ENCODE results near the gene TSSK6.
"Not testable (repeated sequence)": the region's sequence is repeated elsewhere in the genome, so short reads cannot be mapped to it uniquely, and the experiment has no call there.

Gene TSSK6

GRCh38 chr19:19487077-19487949 lies 28.0 kb downstream of the TSSK6 start:
- DNase-seq (ENCODE audit: low spot score), result no peak

DNA sequence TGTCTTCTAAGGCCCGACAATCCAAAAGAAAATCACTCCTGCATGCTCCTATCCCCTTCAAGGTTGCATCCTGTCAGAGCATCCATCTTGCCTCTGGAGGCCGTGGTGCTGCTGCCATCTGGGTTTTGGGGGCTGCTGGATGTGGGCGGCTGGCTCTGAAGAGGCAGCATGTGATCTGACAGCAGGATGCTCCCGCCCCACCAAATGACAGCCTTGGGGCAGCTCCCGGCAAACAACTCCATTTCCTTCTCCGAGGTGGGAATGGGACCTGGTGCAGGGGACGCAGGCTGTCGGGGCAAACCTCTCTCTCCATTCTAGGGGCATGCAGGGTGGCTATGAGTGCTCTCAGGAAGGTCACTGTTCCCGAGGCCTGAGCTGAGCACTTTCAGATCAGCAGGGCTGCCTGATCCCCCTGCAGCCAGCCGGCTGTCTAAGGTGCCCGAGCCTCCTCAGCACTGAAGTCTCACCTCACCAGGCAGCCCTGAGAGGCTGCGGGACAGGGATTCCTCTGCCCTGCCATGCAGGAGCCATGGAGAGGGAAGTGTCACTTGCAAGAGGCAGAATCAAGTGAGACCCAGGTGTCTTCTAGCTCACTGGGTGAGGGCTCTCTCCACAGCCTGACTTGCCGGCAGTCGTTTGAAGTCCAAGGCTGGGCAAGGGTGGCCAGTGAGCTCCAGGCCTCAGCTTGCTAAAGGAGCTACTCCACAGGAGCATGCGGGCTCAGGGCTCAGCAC lies 28.8 kb downstream of the TSSK6 start:
- DNase-seq (ENCODE audit: low spot score), result no peak

GRCh38 chr19:19485998-19486290 lies 29.4 kb downstream of the TSSK6 start:
- DNase-seq (ENCODE audit: low spot score), result no peak

DNA sequence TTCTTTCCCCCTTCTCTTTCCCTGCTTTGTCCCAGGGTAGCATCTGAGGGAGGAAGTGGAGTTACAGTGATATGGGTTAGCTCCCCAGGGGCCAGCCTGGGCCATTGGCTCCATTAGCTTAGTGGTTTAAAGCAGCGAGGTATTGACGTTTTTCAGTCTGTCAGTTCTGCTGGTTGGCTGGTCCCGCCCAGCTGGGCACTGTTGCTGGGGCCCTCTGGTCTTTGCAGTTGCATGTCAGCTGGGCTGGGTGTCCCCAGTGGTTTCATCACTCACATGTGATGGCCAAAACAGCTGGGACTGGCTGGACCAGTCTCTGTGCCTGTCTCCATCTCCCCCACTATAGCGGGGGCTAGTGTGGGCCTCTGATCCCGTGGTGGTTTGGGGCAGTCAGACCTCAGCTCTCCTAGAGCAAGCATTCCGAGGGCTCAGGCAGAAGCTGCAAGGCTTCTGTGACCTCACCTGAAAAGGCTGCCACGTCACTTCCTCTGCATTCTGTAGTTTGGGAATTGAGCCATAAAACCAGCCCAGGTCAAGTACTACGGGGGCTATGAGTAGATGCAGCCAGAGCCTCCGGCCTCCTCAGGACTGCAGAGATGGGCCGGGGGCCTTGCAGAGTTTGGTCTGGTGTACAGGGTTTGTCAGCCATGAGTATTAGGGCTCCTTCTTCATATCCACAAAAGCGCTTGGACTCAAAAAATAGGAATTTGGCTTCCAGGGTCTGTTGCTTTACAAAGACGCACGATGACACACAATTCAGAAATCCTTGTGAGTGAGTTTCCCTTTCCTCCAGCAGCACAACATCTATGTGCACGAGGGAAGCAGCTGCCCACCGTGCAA lies 30.0 kb downstream of the TSSK6 start:
- DNase-seq (ENCODE audit: low spot score), result no peak

DNA sequence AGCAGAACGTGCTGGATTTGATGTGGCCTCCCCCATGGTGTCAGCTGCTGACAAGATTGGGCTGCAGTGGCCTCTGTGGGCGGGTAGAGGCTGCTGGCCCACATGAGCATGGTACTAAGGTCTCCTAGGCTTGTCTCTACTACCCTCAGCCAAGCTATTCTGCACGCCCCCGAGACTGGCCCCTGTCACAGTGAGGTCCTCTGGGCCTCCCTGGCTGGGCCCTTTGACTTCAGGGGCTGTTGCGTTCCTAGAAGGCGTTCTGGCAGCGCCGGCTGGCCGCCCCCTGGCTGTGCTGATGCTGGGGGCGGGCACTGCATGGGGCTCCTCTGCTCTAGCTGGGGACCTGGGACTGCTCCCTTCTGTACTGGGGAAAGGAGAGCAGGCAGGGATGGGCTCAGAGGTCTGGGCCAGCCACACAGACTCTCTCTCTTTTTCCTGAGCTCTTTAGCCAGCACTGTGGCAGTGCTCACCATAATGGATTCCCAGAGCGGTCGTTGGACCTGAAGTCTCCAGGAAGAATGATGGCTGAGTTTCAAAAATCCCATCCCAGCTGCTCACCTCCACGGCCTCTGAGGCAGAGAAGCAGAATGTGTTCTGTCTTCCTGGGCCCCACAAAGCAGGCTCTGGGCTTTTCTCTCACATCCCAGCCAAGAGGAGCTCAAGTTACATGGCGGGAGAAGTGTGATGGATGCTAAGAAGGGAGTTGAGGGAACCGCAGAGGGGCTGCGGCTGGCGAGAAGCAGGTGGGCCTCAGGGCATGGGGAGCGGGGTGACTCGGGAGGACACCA lies 32.3 kb downstream of the TSSK6 start:
- no peak for DNase-seq (ENCODE audit: low spot score)

DNA sequence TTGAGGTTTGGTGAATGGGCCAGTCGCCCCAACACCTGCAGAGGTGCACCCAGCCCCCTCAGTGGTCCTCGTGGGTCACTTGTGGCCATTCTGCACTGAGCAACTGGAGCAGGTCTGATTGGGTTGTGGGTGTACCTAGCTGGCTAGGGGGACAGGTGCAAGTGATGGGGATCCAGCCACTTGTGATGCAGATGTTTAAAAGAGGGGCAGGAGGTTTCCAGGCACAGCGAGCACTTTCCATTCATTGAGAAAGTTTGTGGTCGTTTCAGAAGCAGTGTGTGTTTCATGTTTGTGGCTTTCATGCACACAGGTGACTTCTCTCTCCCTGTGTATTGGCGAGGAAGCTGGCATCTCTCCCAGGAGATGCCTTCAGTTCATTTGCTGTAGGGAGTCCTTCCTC lies 34.7 kb downstream of the TSSK6 start:
- no peak for DNase-seq (ENCODE audit: low spot score)

DNA sequence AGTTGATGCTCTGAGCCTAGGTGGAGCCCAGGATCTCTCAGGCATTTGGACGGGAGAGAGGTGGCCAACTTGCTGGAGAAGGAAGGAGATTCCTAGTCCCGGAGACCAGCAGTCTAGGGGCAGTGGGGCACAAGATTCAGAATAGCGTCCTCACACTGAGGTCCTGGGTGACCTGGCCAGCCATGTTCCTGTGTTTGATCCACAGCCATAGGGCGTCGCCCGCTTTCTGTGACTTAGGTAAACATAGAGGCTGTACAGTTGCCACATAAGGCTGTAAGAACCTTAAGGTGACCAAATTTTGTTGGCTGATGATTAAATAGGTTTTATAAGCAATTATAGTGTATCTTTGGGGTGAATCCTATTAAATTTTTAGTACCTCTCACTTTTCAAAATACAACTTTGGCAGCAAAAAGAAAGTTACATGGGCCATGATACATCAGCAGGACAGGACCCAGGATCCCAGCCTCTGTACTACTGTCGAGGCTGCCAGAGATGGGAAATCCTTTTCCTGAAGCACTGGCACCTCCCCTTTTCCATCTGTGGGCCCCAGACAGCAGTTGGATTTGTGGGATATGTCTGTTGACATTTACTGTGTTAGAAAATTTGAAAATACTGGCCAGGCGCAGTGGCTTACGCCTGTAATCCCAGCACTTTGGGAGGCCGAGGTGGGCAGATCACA lies 37.5 kb downstream of the TSSK6 start:
- DNase-seq (ENCODE audit: low spot score), result peak; percentile 23

- DNase-seq (ENCODE audit: low spot score), result no peak
Observed at GRCh38 chr19:19475849-19476828, 39.2 kb downstream of the TSSK6 start.

- DNase-seq (ENCODE audit: low spot score), result no peak
Observed at GRCh38 chr19:19475015-19475765, 40.2 kb downstream of the TSSK6 start.

GRCh38 chr19:19472106-19472505 lies 43.2 kb downstream of the TSSK6 start:
- DNase-seq (ENCODE audit: low spot score), result not testable (repeated sequence)

DNA sequence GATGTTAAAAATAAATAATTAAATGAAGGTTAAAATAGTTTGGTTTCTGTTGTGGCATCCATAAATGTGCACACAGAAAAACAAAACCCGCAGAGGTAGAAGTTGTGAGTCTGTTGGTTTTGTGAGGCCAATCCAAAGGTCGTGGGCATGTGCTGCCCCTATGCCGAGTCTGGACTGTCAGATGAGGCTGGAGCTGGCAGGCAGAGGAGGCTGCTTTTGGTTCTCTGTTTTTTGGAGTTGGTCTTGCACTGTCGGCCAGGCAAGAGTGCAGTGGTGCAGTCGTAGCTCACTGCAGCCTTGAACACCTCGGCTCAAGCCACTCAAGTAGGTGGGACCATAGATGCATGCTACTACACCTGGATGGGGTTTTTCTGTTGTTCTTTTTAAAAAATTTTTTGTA lies 43.7 kb downstream of the TSSK6 start:
- no peak for DNase-seq (ENCODE audit: low spot score)

DNA sequence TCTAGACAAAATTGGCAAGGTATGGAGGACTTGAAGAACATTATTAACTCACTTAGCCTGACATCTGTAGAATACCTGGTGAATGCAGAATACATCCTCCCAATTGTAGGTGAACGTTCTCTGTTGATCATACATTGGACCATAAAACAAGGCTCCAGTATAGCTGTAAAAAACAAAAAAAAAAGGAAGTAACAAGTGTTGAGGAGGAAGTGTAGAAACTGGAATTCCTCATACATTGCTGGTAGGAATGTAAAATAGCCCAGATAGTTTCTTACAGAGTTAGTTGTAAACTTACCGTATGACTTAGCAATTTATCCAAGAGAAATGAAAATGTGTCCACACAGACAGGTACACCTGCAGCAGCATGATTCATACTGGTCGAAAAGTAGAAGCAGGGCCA lies 44.8 kb downstream of the TSSK6 start:
- DNase-seq (ENCODE audit: low spot score), result no peak

DNA sequence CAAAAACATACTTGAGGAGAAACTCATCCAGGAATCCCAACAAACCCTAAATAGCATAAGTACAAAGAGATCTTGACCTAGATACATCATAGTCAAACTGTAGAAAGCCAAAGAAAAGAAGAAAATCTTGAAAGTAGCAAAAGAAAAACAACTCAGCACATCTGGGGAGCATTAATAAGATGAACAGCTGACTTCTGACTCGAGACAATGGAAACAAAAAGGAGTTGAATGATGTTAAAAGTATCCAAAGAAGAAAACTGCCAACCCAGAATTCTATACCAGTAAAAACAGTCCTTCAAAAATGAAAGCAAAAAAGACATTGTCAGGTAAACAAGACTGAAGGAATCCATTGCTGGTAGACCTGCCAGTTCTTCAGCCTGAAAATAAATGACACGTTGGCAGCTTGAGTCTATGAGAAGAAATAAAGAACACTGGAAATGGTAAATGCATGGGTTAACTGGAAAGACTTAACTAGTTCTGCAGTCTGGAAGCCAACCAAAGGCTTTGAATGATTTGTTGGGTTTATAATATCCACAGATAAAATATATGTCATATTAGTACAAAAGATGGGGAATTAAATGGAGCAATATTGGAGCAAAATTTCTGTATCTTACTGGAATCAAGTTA lies 46.8 kb downstream of the TSSK6 start:
- DNase-seq (ENCODE audit: low spot score), result no peak

- no peak for DNase-seq (ENCODE audit: low spot score)
Observed at GRCh38 chr19:19466201-19466600, 49.1 kb downstream of the TSSK6 start.

DNA sequence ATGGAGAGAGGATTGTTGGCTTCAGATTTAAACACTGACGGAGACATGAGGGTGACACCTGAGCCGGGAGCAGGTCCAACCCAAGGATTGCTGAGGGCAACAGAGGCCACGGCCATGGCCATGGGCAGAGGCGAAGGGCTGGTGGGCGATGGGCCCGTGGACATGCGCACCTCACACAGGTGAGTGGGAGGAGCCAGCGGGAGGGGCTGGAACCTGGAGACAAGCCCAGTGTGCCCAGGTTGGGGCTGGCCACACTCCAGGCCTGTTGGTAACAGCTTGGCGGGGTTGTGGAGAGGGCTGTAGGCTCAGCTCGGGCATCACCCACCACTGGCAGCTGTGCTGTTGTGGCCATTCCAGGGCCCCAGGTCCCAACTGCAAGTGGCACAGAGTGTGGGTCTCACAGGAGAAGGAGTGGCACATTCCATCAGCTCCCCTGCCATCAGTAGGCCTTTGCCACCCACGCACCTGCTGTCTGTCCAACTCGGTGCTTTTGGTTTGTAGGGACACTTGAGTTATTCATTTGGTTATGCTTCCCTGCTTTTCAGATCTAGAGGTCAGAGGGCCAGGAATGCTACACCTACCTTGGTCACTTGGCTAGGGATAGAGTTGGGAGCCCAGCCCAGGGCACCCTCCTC lies 49.8 kb downstream of the TSSK6 start:
- no peak for DNase-seq (ENCODE audit: low spot score)

GRCh38 chr19:19464339-19465098 lies 50.8 kb downstream of the TSSK6 start:
- DNase-seq (ENCODE audit: low spot score), result no peak

Measured in LoVo (cell line).